Activated naive CD8-positive, alpha-beta T cell treated with anti-CD3 and anti-CD28 coated beads for 36 hours (primary cell): Measurements from ENCODE around the gene CBFB. TPM values are rescaled to one million over a fixed set of nuclear protein-coding genes. Genes with fewer than 3 reads are reported as not detected.
A peak's percentile ranks its signal among the peaks of the same experiment; 100 is the strongest.

Source experiments
- DNase-seq: peaks from one replicate; pipeline ENCODE4 v3.0.0; 2021
- H3K27ac Mint-ChIP-seq: one replicate; pipeline ENCODE4 v1.8.0; 2022; ENCODE audit warnings: mild to moderate bottlenecking, moderate library complexity, mixed read lengths
- H3K27me3 Mint-ChIP-seq: one replicate; pipeline ENCODE4 v1.8.0; 2022; ENCODE audit warnings: mild to moderate bottlenecking, mixed read lengths
- H3K36me3 Mint-ChIP-seq: one replicate; pipeline ENCODE4 v1.8.0; 2021; ENCODE audit warnings: mild to moderate bottlenecking, mixed read lengths
- H3K4me1 Mint-ChIP-seq: one replicate; pipeline ENCODE4 v1.8.0; 2021; ENCODE audit warnings: mixed read lengths
- H3K4me3 Mint-ChIP-seq: one replicate; pipeline ENCODE4 v1.8.0; 2022; ENCODE audit warnings: mild to moderate bottlenecking, moderate library complexity, mixed read lengths
- H3K9me3 Mint-ChIP-seq: one replicate; pipeline ENCODE4 v1.8.0; 2022; ENCODE audit warnings: mixed read lengths
- total RNA-seq, 2 experiments: library from RNA; stranded (reverse); gene quantifications; one replicate each; pipeline ENCODE4 v1.2.3, GENCODE V29; 2021

The CBFB gene
- total RNA-seq, 2 experiments from 2014 or later, result 110 to 114 TPM

- no peak for DNase-seq
- no peaks in the 10 kb centered on the region for H3K27me3 Mint-ChIP-seq
- peaks cover 11% of the 10 kb centered on the region for H3K4me1 Mint-ChIP-seq
- H3K36me3 Mint-ChIP-seq, result peaks cover 13% of the 10 kb centered on the region
- H3K27ac Mint-ChIP-seq, result no peak overlapping the region
- H3K4me3 Mint-ChIP-seq, result no peak overlapping the region
- H3K9me3 Mint-ChIP-seq, result no peaks in the 10 kb centered on the region
These were observed 60.2 kb downstream of the CBFB start for GRCh38 chr16:67089101-67089500.

GRCh38 chr16:67091906-67092566 lies 63.1 kb downstream of the CBFB start:
- no peaks in the 10 kb centered on the region for H3K9me3 Mint-ChIP-seq
- H3K36me3 Mint-ChIP-seq, result peaks cover 7% of the 10 kb centered on the region
- H3K4me3 Mint-ChIP-seq, result no peak overlapping the region
- H3K27me3 Mint-ChIP-seq, result no peaks in the 10 kb centered on the region
- peaks cover 11% of the 10 kb centered on the region for H3K4me1 Mint-ChIP-seq
- H3K27ac Mint-ChIP-seq, result peak overlapping the region; percentile 21
- no peak for DNase-seq

GRCh38 chr16:67093098-67093726 lies 64.3 kb downstream of the CBFB start:
- no peak overlapping the region for H3K4me3 Mint-ChIP-seq
- no peaks in the 10 kb centered on the region for H3K27me3 Mint-ChIP-seq
- peaks cover 11% of the 10 kb centered on the region for H3K4me1 Mint-ChIP-seq
- H3K27ac Mint-ChIP-seq, result no peak overlapping the region
- DNase-seq, result no peak
- peaks cover 5% of the 10 kb centered on the region for H3K36me3 Mint-ChIP-seq
- no peaks in the 10 kb centered on the region for H3K9me3 Mint-ChIP-seq

GRCh38 chr16:67098599-67098998 lies 69.7 kb downstream of the CBFB start:
- H3K4me1 Mint-ChIP-seq, result no peaks in the 10 kb centered on the region

GRCh38 chr16:67100569-67101310 lies 71.8 kb downstream of the CBFB start:
- H3K4me1 Mint-ChIP-seq, result no peaks in the 10 kb centered on the region
- no peak overlapping the region for H3K4me3 Mint-ChIP-seq
- no peaks in the 10 kb centered on the region for H3K9me3 Mint-ChIP-seq
- H3K36me3 Mint-ChIP-seq, result peaks cover 4% of the 10 kb centered on the region
- H3K27ac Mint-ChIP-seq, result no peak overlapping the region
- DNase-seq, result no peak
- no peaks in the 10 kb centered on the region for H3K27me3 Mint-ChIP-seq

More at GRCh38 chr16:67098599-67098998, 69.7 kb downstream of the CBFB start:
- no peak overlapping the region for H3K27ac Mint-ChIP-seq
- H3K36me3 Mint-ChIP-seq, result peaks cover 4% of the 10 kb centered on the region
- H3K4me3 Mint-ChIP-seq, result no peak overlapping the region
- no peak for DNase-seq
- H3K27me3 Mint-ChIP-seq, result no peaks in the 10 kb centered on the region
- H3K9me3 Mint-ChIP-seq, result no peaks in the 10 kb centered on the region

GRCh38 chr16:67101311-67102082 lies 72.5 kb downstream of the CBFB start:
- Mint-ChIP-seq H3K9me3 (no peaks in the 10 kb centered on the region), H3K27ac (no peak overlapping the region), H3K36me3 (peaks cover 4% of the 10 kb centered on the region), H3K4me1 (no peaks in the 10 kb centered on the region), H3K27me3 (no peaks in the 10 kb centered on the region), H3K4me3 (no peak overlapping the region)
- DNase-seq, result no peak

- Mint-ChIP-seq H3K9me3 (no peaks in the 10 kb centered on the region), H3K27ac (no peak overlapping the region), H3K4me3 (no peak overlapping the region), H3K36me3 (peaks cover 4% of the 10 kb centered on the region), H3K27me3 (no peaks in the 10 kb centered on the region), H3K4me1 (no peaks in the 10 kb centered on the region)
- no peak for DNase-seq
These were observed 75.1 kb downstream of the CBFB start for GRCh38 chr16:67104061-67104460.

- H3K4me1 Mint-ChIP-seq, result peaks cover 5% of the 10 kb centered on the region
- H3K4me3 Mint-ChIP-seq, result no peak overlapping the region
- H3K36me3 Mint-ChIP-seq, result peaks cover 4% of the 10 kb centered on the region
- no peaks in the 10 kb centered on the region for H3K27me3 Mint-ChIP-seq
- no peak for DNase-seq
- H3K9me3 Mint-ChIP-seq, result no peaks in the 10 kb centered on the region
- H3K27ac Mint-ChIP-seq, result no peak overlapping the region
These were observed 75.9 kb downstream of the CBFB start for GRCh38 chr16:67104845-67105244.

DNA sequence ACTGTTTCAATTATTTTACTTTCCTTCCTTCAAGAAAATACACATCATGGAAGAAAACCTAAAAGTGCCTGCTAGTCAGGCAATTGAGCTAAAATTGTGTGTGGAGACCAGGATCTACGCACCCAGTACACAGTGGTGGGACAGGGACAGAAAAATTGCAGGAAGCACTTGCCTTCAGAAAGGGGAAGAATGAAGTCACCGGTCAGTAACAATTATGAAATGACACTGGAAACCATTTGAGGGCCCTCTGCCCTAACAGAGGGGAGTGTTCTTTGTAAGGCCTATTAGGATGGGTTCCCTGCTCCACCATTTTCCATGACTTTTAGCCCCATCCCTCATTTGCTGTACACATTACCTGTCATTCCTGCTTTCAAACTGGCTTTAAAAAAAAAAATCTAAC lies 76.3 kb downstream of the CBFB start:
- no peaks in the 10 kb centered on the region for H3K9me3 Mint-ChIP-seq
- no peaks in the 10 kb centered on the region for H3K27me3 Mint-ChIP-seq
- DNase-seq, result no peak

GRCh38 chr16:67105881-67106280 lies 76.9 kb downstream of the CBFB start:
- H3K27ac Mint-ChIP-seq, result no peak overlapping the region
- no peaks in the 10 kb centered on the region for H3K9me3 Mint-ChIP-seq
- no peaks in the 10 kb centered on the region for H3K27me3 Mint-ChIP-seq
- peaks cover 4% of the 10 kb centered on the region for H3K36me3 Mint-ChIP-seq
- peaks cover 7% of the 10 kb centered on the region for H3K4me1 Mint-ChIP-seq
- no peak overlapping the region for H3K4me3 Mint-ChIP-seq
- no peak for DNase-seq

More for the DNA sequence above, 76.3 kb downstream of the CBFB start:
- peaks cover 4% of the 10 kb centered on the region for H3K36me3 Mint-ChIP-seq
- peaks cover 5% of the 10 kb centered on the region for H3K4me1 Mint-ChIP-seq
- no peak overlapping the region for H3K4me3 Mint-ChIP-seq
- no peak overlapping the region for H3K27ac Mint-ChIP-seq

GRCh38 chr16:67108489-67108888 lies 79.5 kb downstream of the CBFB start:
- no peak overlapping the region for H3K4me3 Mint-ChIP-seq
- peaks cover 20% of the 10 kb centered on the region for H3K4me1 Mint-ChIP-seq
- no peaks in the 10 kb centered on the region for H3K9me3 Mint-ChIP-seq
- no peak for DNase-seq
- no peak overlapping the region for H3K27ac Mint-ChIP-seq
- H3K27me3 Mint-ChIP-seq, result no peaks in the 10 kb centered on the region
- H3K36me3 Mint-ChIP-seq, result peaks cover 1% of the 10 kb centered on the region

DNA sequence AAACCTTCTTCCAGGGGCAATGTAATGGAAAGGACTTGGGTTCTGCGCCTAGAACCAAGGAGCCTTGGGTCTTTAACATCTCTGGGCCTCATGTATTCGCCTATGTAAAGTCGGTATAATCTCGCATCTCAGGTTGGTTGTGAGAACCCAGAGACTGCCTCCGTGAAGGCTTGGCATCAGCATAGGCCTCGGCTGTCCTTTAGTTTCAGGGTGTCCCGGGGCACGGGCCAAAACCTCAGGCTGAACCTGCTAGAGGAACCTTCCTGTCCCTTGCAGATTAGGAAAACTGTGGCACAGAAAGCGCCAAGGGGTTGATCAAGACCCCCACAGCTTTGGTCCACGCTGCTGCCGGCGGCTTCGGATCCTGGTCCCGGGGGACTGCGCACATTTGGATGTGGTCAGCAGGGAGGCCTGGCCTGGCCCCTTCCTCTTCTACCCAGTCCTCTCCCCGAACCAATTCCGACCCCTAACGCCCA lies 80.0 kb downstream of the CBFB start:
- Mint-ChIP-seq H3K4me3 (peak overlapping the region; percentile 97), H3K27me3 (no peaks in the 10 kb centered on the region), H3K27ac (no peak overlapping the region), H3K9me3 (no peaks in the 10 kb centered on the region), H3K4me1 (peaks cover 21% of the 10 kb centered on the region), H3K36me3 (peaks cover 1% of the 10 kb centered on the region)
- no peak for DNase-seq

DNA sequence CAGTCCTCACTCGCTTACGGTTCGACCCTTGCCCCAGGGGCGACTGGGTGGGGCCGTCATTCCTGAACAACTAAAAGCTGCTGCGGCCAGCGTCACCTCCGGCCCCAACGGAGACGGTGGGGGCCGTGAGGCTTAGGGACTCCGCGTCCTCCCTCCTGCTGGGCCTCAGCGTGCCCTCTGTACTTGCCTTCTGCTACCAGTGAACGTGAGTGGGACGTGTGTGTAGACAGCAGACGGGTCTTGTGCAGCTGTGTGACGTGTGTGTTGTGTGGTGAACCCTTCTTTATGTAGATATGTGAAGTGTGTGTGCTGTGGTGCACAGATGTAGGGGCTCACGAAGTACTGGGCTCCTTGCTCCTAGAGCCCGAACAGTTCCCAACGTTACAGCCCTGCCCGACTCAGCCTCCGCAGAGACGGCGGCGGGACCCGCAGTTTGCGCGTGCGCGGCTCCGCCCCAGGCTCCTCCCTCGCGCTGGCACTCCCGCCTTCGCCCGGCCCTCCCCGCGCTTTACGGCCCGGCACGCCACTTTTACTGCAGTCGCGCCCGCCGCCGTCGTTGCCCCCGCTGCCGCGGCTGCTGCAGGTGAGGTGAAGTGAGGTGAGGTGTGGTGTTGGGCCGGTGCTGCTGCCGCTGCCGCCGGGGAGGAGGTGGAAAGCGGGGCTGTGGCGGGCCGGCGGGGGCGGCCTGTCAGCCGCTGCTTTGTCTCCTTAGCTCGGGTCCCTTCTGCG lies 80.6 kb downstream of the CBFB start, which contains the start of gene PHAF1:
PHAF1 (plus strand) TSS at position 535 of the 729 bp plus-strand sequence. CDS start 235 bp downstream, outside the sequence.
- H3K4me1 Mint-ChIP-seq, result peaks cover 25% of the 10 kb centered on the region
- H3K9me3 Mint-ChIP-seq, result no peaks in the 10 kb centered on the region
- no peaks in the 10 kb centered on the region for H3K27me3 Mint-ChIP-seq
- peak within 1 kb of the TSS; percentile 78 for H3K27ac Mint-ChIP-seq
- DNase-seq, result peak; percentile 97
- H3K36me3 Mint-ChIP-seq, result peaks cover 1% of the 10 kb centered on the region
- H3K4me3 Mint-ChIP-seq, result peak within 1 kb of the TSS; percentile 97

DNA sequence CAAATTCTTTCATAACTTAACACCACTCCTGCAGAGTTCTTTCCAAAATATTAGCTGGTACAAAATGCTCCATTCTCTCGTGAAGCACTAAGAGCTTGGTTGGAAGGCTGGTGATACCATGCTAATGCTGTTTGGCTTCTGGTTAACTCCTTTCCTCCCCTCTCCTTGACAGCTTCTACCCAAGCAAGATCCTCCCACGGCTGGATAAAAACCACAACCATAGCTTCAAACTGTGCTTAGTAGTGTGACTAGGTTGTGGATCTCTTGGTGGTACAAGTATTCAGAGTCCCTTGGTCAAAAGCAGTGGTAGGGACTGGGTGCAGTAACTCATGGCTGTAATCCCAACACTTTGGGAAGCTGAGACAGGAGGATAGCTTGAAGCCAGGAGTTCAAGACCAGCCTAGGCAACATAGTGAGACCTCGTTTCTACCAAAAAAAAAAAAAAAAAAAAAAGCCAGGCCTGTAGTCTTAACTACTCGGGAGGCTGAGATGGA lies 83.0 kb downstream of the CBFB start:
- no peak overlapping the region for H3K4me3 Mint-ChIP-seq
- H3K27me3 Mint-ChIP-seq, result no peaks in the 10 kb centered on the region
- no peak for DNase-seq
- H3K36me3 Mint-ChIP-seq, result peaks cover 1% of the 10 kb centered on the region
- H3K9me3 Mint-ChIP-seq, result no peaks in the 10 kb centered on the region
- peaks cover 25% of the 10 kb centered on the region for H3K4me1 Mint-ChIP-seq
- no peak overlapping the region for H3K27ac Mint-ChIP-seq
